ENCODE measurements around the gene USP21. TPM values are rescaled to one million over a fixed set of nuclear protein-coding genes. Genes with fewer than 3 reads are reported as not detected.

Gene USP21
- total and polyA plus RNA-seq, 2 of the 13 experiments (the other 11 are each of a cell fraction or from before 2014, with no cell fraction given) = 10.1 to 33.1 TPM

DNA sequence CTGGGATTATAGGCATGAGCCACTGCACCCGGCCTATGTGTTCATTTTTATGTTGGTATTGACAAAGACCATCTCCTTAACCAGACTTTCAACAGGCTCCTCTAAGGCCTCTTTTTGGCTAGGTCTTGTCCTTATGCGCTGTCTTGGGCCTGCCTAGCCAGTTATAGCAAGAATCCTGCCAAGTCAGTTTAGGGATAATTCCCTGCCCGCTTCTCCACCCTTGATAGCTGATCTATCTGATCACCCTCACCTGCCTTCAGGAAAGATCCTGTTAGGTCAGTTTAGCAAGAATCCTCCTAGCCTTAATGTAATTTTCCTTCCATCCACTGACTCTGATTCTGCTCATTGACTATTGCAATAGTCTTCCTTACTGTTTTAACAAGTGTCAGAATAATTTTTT, 20.4 kb downstream of the USP21 start:
- in situ Hi-C loops (cut with HindIII; ENCODE audit: extremely low pct_ligation_motif_present, low pct_unique_long_range_greater_than_20kb) (no loop called here), intact Hi-C loops (cut with micrococcal nuclease; ENCODE audit: unreplicated experiment) (no loop called here)
- ATAC-seq (no peak), FAIRE-seq (no peak), DNase-seq (ENCODE audit: low spot score) (no peak)
- H2AFZ ChIP-seq (ENCODE audit: low read length) = no peak overlapping the region
- H3K27ac ChIP-seq (ENCODE audit: extremely low read length, insufficient read depth, low read length) = no peak overlapping the region
- BruUV-seq (replicated peaks) = no TSS peak
- ChIA-PET CTCF (ENCODE audit: low intra/inter-chr PET ratio, low total read pairs) (no interaction called here), POLR2A (no interaction called here)
- no peak for TF ChIP-seq RXRA (CRISPR knock-in tag; IDR thresholded peaks at IDR 0.05)
- TF ChIP-seq ZNF12 (CRISPR knock-in tag; IDR thresholded peaks at IDR 0.05) = no peak
- TF ChIP-seq ZNF121 (CRISPR knock-in tag; IDR thresholded peaks at IDR 0.05) = no peak
- TF ChIP-seq GATAD2A (CRISPR knock-in tag; IDR thresholded peaks at IDR 0.05) = no peak
- TF ChIP-seq MED1 (CRISPR knock-in tag; IDR thresholded peaks at IDR 0.05) = no peak
- TF ChIP-seq ZNF709 (CRISPR knock-in tag; IDR thresholded peaks at IDR 0.05) = no peak
- TF ChIP-seq ZNF33A (CRISPR knock-in tag; IDR thresholded peaks at IDR 0.05; ENCODE audit: borderline replicate concordance) = no peak
- no peak for TF ChIP-seq SNAI1 (CRISPR knock-in tag; IDR thresholded peaks at IDR 0.05; ENCODE audit: borderline replicate concordance)
- TF ChIP-seq HOXA9 (CRISPR knock-in tag; IDR thresholded peaks at IDR 0.05; ENCODE audit: borderline replicate concordance) = no peak
- TF ChIP-seq, protein P1, sequence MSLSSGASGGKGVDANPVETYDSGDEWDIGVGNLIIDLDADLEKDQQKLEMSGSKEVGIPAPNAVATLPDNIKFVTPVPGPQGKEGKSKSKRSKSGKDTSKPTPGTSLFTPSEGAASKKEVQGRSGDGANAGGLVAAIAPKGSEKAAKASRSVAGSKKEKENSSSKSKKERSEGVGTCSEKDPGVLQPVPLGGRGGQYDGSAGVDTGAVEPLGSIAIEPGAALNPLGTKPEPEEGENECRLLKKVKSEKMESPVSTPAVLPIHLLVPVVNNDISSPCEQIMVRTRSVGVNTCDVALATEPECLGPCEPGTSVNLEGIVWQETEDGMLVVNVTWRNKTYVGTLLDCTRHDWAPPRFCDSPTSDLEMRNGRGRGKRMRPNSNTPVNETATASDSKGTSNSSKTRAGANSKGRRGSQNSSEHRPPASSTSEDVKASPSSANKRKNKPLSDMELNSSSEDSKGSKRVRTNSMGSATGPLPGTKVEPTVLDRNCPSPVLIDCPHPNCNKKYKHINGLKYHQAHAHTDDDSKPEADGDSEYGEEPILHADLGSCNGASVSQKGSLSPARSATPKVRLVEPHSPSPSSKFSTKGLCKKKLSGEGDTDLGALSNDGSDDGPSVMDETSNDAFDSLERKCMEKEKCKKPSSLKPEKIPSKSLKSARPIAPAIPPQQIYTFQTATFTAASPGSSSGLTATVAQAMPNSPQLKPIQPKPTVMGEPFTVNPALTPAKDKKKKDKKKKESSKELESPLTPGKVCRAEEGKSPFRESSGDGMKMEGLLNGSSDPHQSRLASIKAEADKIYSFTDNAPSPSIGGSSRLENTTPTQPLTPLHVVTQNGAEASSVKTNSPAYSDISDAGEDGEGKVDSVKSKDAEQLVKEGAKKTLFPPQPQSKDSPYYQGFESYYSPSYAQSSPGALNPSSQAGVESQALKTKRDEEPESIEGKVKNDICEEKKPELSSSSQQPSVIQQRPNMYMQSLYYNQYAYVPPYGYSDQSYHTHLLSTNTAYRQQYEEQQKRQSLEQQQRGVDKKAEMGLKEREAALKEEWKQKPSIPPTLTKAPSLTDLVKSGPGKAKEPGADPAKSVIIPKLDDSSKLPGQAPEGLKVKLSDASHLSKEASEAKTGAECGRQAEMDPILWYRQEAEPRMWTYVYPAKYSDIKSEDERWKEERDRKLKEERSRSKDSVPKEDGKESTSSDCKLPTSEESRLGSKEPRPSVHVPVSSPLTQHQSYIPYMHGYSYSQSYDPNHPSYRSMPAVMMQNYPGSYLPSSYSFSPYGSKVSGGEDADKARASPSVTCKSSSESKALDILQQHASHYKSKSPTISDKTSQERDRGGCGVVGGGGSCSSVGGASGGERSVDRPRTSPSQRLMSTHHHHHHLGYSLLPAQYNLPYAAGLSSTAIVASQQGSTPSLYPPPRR (CRISPR knock-in tag; IDR thresholded peaks at IDR 0.05; ENCODE audit: borderline replicate concordance) = no peak
- no peaks in the 10 kb centered on the region for H4K20me1 ChIP-seq (ENCODE audit: insufficient read depth, low read length)
- H3K36me3 ChIP-seq (replicated peaks in 1 of 2; ENCODE audit: control insufficient read depth in 1 of 2, insufficient read depth in 2 of 2, low read length in 2 of 2) = peaks cover 2 to 5% of the 10 kb centered on the region in 2 experiments; a peak in 4 of 5 replicates
- no peak overlapping the region for H3K4me3 ChIP-seq (replicated peaks in 1 of 3; ENCODE audit: insufficient read depth in 1 of 3, low read depth in 2 of 3, low read length in 3 of 3)
- H3K9me3 ChIP-seq (ENCODE audit: low read length) = no peaks in the 10 kb centered on the region
- H3K27me3 ChIP-seq (ENCODE audit: control insufficient read depth in 1 of 2, insufficient read depth in 2 of 2, low read length in 2 of 2) = no peaks in the 10 kb centered on the region; a peak in 1 of 5 replicates
- H3K79me2 ChIP-seq (ENCODE audit: insufficient read depth, low read length) = peaks cover 10% of the 10 kb centered on the region
- H3K4me1 ChIP-seq (ENCODE audit: insufficient read depth, low read length) = peaks cover 19% of the 10 kb centered on the region
- H3K4me2 ChIP-seq (ENCODE audit: low read depth, low read length) = no peak overlapping the region
- H3K9ac ChIP-seq (ENCODE audit: insufficient read depth, low read depth, low read length) = no peak overlapping the region
- 73% methylated on average over 3 of the region's 3 CpGs for WGBS (ENCODE audit: low lambda C conversion rate)
